ENCODE results near the gene C3orf70.

Gene C3orf70

GRCh38 chr3:185087419-185087818 lies 65.4 kb downstream of the C3orf70 start:
- DNase-seq (ENCODE audit: low read depth), result no peak

- no peak for DNase-seq (ENCODE audit: low read depth)
Observed at GRCh38 chr3:185084901-185085300, 68.0 kb downstream of the C3orf70 start.

DNA sequence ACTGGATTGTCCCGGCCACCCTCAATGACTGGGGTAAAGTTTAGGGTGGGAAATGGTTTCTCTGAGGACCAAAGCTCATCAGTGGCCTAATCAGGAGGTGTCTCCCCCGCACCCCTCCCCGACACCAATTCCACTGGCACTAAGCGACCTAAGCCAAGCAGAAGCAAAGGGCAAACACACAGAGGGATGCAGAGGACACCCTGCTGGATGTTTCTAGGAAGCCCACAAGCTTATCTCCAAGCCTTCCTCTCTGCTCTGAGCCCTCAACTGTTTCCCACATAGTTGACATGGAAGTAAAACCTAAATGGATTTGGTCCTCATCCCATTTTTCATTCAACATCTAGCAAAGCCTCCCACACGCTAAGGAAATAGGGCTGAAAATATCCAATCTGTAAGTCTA lies 68.5 kb downstream of the C3orf70 start:
- no peak for DNase-seq (ENCODE audit: low read depth)

GRCh38 chr3:185082829-185083228 lies 70.0 kb downstream of the C3orf70 start:
- no peak for DNase-seq (ENCODE audit: low read depth)

- DNase-seq (ENCODE audit: low read depth), result no peak
Observed at GRCh38 chr3:185082149-185082548, 70.7 kb downstream of the C3orf70 start.

DNA sequence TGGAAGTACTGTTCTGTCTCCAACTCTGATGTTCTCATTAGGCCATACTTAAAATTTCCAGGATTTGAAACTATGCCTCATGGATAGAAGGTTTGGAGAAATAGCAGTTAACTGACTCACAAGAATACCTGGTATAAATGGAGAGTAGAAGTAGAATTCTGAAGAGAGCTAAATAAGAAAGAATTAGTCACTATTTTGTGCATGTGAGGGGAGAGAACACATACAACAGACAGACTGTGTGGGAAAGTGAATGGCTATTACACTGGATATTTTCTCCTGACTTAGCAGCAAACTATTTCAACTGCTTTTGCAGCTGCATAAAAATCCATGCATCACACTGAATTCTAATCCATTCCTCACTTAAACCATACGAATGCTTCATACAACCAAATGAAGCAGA lies 71.3 kb downstream of the C3orf70 start:
- no peak for DNase-seq (ENCODE audit: low read depth)

- no peak for DNase-seq (ENCODE audit: low read depth)
Observed at GRCh38 chr3:185079625-185080024, 73.2 kb downstream of the C3orf70 start.

DNA sequence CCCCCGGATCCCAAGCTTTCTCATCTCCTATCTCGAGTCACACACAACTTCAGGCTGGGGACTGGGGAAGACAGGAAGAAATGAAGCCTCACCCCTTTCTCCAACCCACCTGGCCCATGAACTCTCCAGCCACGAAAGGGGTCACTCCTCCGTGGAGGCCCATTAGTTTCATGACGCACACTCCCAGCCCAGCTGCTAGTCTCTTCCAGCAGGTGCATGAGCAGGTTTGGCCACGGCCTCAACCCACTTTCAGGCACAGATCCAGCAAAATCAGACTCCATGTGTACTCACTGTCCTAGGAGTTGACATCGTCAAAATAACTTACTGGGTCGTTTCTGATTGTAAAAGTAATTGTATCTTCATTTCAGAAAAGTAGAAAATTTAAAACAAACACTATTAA lies 76.6 kb downstream of the C3orf70 start:
- no peak for DNase-seq (ENCODE audit: low read depth)

DNA sequence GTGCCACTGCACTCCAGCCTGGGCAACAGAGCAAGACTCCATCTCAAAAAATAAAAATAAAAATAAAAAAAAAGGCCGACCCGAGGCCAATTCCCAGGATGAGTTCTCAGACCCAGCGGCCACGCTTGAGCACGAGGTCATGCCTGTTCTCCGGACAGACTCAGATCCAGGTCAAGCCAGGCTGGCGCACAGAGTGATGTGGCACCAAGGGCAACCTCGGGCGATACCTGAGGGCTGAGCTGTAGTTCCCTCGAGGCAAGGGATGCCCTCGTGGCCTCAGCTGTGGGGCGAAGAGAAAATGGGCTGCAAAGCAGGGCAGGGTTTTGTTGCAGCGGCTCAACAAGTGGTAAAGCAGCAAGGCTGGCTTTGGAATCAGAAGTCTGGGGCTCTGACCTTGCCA lies 77.3 kb downstream of the C3orf70 start:
- no peak for DNase-seq (ENCODE audit: low read depth)

GRCh38 chr3:185071287-185071800 lies 81.5 kb downstream of the C3orf70 start:
- no peak for DNase-seq (ENCODE audit: low read depth)

- no peak for DNase-seq (ENCODE audit: low read depth)
Observed at GRCh38 chr3:185070491-185071286, 82.2 kb downstream of the C3orf70 start.

DNA sequence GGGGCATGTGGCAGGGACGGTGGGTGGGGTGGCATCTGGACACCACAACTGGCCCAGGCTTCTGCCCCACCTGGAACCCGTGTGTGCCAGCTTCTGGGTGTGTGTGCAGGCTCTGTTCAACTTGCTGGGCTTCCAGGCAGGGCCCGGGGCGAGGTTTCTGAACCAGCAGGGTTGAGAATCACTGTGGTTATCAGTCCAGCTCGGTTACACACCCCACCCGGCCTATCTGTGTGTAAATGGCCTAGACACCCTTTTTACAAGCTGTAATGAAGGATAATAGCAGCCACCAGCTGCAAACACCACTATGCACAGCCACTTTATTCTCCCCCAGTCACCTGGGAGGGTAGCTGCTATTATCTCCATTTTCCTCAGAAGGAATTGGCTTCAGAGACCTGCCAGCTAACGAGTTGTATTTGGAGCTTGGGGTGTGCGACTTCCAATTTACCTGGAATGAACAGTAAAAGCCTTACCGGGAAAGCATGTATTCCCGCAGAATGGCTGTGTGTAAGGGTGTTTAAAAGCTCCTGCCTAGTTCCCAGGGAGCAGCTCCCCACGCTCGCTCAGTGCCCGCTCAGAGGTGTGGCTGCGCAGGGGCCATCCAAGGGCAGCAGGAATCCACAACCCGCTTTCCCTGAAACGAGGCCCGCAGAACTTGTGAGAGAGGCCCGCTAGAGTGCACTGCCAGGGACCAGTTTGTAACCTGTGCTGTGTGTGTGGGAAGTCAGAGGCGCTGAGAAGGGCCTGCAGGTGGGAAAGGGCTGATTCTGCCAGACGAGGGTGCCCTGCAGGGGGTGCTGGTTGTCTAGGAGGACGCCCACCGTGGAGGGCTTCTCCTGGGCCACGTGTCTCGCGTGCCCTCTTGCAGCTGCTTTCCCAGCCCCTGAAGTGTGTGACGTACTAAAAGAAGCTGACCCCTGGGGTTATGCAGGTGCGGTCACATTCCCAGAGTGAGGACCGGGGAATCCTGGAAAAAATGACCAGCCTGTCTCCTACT lies 83.5 kb downstream of the C3orf70 start:
- DNase-seq (ENCODE audit: low read depth), result no peak

DNA sequence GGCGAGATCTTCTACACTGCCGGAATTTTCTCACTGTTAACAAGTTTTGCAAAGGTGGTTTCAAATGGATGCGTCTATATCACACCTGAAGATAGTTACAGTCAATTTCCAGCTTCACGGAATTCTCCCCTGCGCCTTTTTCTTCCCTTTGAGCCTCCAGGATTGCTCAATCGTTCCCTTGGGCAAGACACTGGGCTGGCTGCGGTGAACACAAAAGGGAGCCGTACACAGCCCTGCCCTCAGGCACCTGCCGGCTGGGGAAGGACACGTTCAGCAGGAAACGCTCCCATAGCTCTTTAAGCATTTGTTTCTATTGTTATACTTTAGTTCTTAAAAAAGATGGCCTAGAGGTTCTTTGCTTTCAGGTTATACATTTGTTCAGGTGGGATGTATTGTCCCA lies 85.7 kb downstream of the C3orf70 start:
- DNase-seq (ENCODE audit: low read depth), result no peak

DNA sequence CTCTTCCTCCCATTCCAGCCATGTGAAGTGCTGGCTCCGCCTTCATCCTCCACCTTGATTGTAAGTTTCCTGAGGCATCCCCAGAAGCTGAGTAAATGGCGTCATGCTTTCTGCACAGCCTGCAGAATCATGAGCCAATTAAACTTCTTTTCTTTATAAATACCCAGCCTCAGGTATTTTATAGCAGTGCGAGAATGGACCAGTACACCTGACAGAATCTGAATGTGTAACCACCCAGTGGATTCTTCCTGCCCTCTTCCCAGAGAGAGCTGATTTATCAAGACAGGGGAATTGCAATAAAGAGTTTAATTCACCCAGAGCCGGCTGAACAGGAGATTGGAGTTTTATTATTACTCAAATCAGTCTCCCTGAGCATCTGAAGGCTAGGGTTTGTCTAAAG lies 86.6 kb downstream of the C3orf70 start:
- DNase-seq (ENCODE audit: low read depth), result no peak

GRCh38 chr3:185065059-185065458 lies 87.8 kb downstream of the C3orf70 start:
- DNase-seq (ENCODE audit: low read depth), result no peak

DNA sequence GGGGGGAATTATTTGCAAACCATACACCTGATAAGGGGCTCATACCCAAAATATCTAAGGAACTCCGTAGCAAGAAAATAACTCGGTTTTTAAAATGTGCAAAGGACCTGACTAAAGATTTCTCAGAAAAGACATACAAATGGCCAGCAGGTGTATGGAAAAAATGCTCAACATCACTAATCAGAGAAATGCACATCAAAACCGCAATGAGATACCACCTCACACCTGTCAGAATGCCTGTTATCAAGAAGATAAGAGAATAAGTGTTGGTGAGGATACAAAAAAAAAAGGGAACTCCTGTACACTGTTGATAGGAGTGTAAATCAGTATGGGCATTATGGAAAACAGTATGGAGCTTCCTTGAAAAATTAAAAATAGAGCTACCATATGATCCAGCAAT lies 89.4 kb downstream of the C3orf70 start:
- DNase-seq (ENCODE audit: low read depth), result no peak

DNA sequence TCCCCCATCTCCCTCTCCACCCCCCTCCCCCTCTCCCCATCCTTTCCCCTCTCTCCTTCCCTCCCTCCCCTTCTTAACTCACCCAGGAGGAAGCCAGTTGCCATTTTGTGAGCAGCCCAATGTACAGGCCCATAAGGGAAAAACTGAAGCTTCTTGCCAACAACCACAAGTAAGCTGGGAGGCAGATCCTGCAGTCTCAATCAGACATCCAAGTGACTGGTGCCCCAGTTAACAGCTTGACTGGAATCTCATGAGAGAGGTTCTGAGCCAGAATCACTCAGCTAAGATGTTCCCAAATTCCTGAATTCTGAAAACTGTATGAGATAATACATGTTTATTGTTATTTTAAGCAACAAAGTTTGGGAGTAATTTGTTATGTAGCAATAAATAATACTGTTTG lies 90.7 kb downstream of the C3orf70 start:
- no peak for DNase-seq (ENCODE audit: low read depth)

- DNase-seq (ENCODE audit: low read depth), result no peak
Observed at GRCh38 chr3:185060655-185061054, 92.2 kb downstream of the C3orf70 start.

DNA sequence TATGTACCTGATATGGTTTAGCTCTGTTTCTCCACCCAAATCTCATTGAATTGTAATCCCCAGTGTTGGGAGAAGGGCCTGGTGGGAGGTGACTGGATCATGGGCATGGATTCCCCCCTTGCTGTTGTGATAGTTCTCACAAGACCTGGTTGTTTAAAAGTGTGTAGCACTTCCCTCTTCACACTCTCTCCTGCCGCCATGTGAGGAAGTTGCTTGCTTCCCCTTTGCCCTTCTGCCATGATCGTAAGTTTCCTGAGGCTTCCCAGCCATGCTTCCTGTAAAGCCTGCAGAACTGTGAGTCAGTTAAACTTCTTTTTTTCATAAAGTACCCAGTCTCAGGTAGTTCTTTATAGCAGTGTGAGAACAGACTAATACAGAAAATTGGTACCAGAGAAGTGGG lies 93.1 kb downstream of the C3orf70 start:
- no peak for DNase-seq (ENCODE audit: low read depth)

- DNase-seq (ENCODE audit: low read depth), result no peak
Observed at GRCh38 chr3:185058796-185059195, 94.1 kb downstream of the C3orf70 start.

DNA sequence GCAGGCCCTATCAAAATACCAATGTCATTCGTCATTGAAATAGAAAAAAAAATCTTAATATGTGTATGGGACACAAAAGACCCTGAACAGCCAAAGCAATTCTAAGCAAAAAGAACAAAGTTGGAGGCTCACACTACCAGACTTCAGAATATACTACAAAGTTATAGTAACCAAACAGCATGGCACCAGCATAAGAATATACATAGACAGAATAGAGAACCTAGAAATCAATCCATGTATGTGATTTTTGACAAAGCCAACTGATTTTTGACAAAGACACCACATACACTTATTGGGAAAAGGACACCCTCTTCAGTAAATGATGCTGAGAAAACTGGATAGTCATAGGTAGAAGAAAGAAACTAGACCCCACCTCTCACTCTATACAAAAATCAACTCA lies 95.0 kb downstream of the C3orf70 start:
- DNase-seq (ENCODE audit: low read depth), result no peak

DNA sequence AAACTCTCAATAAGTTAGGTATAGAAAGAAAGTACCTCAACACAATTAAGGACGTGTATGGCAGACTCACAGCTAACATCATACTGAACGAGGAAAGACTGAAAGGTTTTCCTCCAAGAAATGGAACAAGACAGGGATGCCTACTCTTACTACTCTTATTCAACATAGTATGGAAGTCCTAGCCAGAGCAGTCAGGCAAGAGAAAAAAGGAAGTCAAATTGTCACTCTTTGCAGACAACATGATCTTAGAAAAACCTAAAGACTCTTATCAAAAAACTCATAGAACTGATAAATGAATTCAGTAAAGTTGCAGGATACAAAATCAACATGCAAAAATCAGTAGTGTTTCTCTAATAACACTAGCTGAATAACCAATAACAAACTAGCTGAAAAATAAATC lies 96.0 kb downstream of the C3orf70 start:
- no peak for DNase-seq (ENCODE audit: low read depth)

- DNase-seq (ENCODE audit: low read depth), result no peak
Observed at GRCh38 chr3:185052631-185053030, 100.2 kb downstream of the C3orf70 start.
